C4-2B (cell line): Measurements from ENCODE around the gene DOCK9.

Source experiments
- H3K27ac ChIP-seq: fragments of 450-650 bp; 2 replicates; pipeline ENCODE4 v1.5.1; 2017
- CTCF ChIP-seq: fragments of 450-650 bp; conservative IDR thresholded peaks from 2 replicates; pipeline ENCODE4 v1.5.1; 2017; ENCODE audit warnings: mild to moderate bottlenecking
- ZFX ChIP-seq: fragments of 450-650 bp; IDR thresholded peaks from 2 replicates; pipeline ENCODE4 v1.6.1; 2017

The DOCK9 gene

DNA sequence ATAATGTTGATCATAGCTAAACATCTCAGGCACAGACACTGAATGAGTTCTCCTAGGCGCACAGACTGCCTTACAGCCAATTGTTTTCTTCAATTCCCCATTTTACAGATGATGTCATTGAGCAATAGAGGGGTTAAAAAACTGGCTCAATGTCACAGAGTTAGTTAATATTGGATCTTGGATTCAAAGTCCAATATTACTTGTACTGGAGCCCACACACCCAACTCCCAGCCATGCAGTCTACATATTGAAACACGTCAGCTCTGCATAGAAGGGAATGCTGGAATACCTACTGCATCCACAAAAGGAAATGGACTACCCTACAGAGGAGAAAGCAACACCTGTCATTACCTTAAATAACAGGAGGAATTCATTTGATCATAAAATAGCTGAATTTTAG is 149.2 kb downstream of the DOCK9 start:
- TF ChIP-seq CTCF = no peak
- TF ChIP-seq ZFX = no peak
- no peak overlapping the region for H3K27ac ChIP-seq

GRCh38 chr13:98827449-98827848 is 150.4 kb downstream of the DOCK9 start:
- H3K27ac ChIP-seq = no peak overlapping the region
- no peak for TF ChIP-seq CTCF
- TF ChIP-seq ZFX = no peak

DNA sequence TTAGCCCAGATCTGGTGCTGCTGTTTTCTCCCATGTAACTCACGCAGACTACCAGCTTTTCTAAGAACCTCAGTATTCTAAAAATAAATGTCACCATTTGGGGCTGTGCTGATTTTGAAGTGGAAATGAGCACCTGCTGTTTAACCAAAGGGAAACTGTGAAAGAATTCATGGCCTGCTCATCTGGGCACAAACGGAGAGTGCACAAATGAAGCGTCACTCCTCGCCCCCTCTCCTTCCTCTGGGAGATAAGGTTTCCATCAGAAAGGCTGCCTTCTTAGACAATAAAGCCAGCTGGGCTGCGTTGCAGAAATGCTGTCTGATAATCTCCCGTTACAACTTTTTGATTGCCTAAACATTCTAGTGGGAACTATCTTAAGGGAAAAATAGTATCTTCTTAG is 151.7 kb downstream of the DOCK9 start:
- no peak overlapping the region for H3K27ac ChIP-seq
- TF ChIP-seq CTCF (no peak), ZFX (no peak)

- no peak overlapping the region for H3K27ac ChIP-seq
- TF ChIP-seq CTCF (no peak), ZFX (no peak)
Observed at GRCh38 chr13:98825659-98826058, 152.2 kb downstream of the DOCK9 start.

GRCh38 chr13:98824376-98825160 is 153.3 kb downstream of the DOCK9 start:
- peak overlapping the region; percentile 66 for H3K27ac ChIP-seq
- TF ChIP-seq ZFX (no peak), CTCF (no peak)

DNA sequence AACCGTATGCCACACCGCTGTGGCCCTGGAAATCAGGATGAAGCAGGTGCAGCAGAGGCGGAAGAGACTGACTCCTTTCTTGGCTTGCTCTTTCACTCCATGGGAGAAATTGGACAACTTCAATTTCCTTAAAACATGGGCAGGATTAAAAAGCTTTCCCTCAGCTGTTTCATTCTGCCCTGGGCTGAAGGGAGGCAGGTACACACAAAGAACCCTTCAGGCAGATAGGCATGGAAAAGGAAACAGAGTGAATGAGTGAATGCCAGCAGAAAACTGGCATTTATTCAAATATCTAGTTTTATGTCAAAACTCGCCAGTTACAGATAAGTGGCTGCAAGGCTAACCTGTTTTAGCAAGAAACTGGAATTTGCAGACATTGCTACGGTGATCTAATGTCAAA is 154.4 kb downstream of the DOCK9 start:
- H3K27ac ChIP-seq = peak overlapping the region; percentile 66
- TF ChIP-seq ZFX (no peak), CTCF (no peak)

DNA sequence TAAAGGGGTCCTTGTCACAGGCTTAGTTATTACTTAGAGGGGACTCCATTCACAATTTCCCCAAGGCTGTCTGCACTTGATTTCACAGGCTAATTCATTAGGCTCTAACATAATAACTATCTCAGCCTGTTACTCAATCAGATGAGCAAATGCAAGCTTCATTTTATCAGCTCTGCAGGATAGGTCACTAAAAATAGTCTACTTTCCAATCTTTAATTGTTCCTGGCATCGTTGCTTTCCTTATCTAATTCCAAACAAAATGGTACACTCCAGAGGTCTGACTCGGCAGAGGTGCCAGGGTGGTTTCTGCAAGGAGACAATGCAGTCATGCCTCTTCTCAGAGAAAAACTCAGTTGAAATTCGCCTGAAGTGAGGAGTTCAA is 155.6 kb downstream of the DOCK9 start:
- peak overlapping the region; percentile 25; the same call in 1 of the 2 replicates for H3K27ac ChIP-seq
- TF ChIP-seq CTCF = no peak
- TF ChIP-seq ZFX = no peak
